ENCODE measurements around the gene A2ML1.
"Not testable (repeated sequence)": the region's sequence is repeated elsewhere in the genome, so short reads cannot be mapped to it uniquely, and the experiment has no call there.

Gene A2ML1

DNA sequence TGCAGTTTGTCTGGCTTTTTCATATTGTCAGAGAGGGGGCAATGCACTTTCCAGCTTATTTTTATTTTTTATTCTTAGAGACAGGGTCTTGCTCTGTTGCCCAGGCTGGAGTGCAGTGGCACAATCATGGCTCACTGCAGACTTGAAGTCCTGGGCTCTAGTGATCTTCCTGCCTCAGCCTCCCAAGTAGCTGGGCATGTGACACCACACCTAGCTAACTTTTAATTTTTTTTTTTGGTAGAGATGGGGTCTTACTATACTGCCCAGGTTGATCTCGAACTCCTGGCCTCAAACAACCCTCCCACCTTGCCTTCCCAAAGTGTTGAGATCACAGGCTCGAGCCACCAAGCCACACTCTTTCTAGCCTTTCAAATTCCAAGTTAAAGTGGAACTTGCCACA lies 3.9 kb upstream of the A2ML1 start:
- DNase-seq, result no peak

DNA sequence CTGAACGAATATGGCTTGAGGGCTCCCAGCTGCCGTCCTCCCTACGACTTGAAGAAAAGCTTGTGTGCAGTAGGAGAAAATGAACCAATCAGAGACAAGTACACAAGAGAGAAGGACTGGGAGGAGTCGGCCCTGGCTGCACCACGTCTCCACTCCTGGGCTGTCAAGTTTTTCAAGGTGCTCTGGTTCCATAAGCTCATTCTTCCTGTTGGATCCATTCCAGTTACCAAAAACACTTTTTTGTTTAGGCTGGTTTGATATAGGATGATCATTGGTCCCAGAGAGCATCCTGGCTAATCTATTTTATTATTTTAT lies 2.8 kb upstream of the A2ML1 start:
- no peak for DNase-seq

DNA sequence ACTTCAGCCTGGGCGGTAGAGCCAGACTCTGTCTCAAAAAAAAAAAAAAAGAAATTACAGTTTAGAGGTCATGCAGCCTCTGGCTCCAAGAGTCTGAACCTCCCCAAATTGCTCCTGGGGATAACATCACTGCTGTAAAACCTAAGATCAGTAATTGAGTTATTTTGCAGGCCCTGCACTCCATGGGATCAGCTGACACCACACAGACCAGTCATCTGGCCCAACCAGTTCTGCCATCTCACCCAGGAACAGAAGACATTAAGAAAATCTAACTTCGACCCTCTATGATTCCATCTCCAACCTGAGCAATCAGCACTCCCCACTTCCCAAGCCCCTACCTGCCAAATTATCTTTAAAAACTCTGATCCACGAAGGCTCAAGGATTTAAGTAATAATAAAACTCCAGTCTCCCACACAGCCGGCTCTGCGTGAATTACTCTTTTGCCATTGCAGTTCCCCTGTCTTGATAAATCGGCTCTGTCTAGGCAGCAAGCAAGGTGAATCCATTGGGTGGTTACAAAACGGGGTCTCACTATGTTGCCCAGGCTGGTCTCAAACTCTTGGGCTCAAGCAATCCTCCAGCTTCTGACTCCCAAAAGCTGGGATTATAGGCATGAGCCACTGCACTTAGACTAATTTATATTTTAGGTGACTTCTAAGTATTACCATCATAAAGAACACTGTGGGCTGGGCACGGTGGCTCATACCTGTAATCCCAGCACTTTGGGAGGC lies 1.6 kb upstream of the A2ML1 start:
- DNase-seq, result not testable (repeated sequence)

DNA sequence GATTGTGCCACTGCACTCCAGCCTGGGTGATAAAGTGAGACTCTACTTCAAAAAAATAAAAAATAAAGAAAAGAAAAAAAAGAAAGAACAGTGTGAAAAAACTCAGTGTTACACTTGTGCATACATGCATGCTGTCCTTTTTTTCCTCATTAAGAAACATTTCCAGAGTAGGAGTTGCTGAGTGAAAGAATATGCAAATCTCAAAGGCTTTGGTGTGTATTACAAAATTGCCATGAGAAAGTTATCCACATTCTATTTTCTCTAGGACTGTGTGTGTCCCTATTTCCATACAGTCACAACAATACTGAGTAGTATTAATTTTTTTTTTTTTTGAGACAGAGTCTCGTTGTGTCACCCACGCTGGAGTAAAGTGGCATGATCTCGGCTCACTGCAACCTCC lies 830 bp upstream of the A2ML1 start:
- no peak for DNase-seq

DNA sequence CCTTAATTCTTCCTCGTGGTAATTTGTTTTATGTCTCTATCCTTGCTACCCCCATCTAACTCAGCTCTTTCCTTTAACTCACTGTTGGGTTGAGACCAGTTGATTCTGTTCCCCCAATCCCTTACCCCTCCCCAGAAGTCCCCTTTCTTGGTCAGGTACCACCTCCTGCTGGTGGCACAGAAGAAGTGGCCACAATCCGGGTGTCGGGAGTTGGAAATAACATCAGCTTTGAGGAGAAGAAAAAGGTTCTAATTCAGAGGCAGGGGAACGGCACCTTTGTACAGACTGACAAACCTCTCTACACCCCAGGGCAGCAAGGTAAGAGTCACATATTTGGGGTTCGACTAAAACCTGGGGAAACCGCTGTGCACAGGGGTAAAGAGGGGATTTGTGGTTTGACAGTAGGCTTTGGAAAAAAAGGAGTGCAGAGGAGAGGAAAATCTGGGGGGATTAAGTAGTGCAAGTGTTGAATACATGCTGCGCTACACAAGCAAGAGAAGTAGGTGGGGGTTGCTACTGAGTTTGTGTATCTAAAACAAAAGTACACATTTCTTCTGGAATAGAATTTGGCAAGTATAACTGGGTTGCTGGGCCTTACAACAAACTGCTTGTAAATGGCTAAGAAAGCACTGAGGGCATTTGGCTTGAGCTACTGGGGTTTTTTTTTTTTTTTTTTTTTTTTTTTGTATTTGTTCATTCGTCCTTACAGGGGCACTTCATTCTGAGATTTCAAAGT lies 1.3 kb downstream of the A2ML1 start:
- DNase-seq, result no peak

DNA sequence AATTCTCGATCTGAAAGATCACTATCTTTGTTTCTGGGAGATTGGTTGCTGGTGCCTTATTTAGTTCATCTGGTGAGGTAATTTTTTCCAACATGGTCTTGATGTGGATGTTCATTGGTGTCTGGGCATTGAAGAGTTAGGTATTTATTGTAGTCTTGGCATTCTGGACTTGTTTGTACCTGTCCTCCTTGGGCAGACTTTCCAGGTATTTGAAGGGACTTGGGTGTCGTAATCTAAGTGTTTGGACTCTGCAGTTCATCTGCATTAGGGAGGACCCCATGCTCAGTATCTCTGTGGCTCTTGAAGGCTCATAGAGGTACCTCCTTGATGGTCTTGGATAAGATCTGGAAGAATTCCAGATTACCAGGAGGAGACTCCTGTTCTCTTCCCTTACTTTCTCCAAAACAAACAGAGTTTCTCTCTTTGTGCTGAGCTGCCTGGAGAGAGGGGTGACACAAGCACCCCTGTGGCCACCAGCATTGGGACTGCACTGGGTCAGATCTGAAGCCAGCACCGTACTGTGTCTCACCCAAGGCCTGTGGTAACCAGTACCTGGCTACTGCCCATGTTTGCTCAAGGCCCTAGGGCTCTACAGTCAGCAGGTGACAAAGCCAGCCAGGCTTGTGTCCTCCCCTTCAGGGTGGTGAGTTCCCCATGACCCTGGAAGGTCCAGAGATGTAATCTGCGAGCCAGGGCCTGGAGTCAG lies 5.3 kb downstream of the A2ML1 start:
- DNase-seq, result no peak

DNA sequence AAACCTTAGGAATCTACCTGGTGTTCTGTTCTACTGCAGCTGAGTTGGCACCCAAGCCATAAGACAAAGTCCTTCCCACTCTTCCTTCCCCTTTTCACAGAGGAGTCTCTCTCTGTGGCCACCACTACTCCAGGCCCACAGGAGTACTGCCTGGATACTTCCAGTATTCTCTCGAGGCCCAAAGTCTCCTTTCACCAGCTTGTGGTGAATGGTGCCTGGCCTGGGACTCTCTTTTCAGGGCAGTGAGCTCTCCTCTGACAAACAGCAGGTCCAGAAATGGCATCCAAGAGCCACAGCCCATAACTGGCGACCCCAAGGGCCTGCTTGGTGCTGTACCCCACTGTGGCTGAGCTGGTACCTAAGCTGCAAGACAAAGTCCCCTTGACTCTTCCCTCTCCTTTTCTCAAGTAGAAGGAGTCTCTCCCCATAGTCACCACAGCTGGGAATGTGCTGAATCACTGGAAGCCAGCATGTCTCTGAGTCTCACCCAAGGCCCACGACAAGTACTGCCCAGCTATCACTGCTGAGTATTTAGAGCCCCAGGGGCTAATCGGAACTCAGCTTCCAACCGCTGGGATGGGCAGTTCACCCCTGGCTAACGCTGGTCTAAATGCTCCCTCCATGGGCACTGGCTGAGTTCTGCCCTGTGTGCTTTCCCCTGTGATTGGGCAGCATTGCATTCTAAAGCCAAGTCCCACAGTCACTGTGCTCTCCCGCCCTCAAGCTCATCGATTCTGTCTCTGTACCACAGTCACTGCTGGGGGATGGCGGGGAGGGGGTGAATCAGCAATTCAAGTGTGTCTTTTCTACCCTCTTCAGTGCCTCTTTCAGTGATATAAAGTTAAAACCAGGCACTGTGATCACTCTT lies 6.1 kb downstream of the A2ML1 start:
- DNase-seq, result no peak

DNA sequence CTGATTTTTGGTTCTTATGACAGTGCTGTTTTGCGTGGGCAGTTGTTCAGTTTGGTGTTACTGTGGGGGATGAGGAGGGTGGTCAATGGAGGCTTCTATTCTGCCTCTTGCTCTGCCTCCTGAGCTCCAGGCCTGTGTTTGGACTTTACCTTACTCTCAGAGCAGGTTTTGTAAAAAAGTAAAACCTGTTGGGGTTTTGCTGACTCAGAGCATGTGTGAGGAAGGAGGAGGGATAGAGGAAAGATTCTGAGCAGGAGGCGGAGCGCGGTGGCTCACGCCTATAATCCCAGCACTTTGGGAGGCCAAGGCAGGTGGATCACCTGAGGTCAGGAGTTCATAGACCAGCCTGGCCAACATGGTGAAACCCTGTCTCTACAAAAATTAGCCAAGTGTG lies 6.7 kb downstream of the A2ML1 start:
- DNase-seq, result no peak

DNA sequence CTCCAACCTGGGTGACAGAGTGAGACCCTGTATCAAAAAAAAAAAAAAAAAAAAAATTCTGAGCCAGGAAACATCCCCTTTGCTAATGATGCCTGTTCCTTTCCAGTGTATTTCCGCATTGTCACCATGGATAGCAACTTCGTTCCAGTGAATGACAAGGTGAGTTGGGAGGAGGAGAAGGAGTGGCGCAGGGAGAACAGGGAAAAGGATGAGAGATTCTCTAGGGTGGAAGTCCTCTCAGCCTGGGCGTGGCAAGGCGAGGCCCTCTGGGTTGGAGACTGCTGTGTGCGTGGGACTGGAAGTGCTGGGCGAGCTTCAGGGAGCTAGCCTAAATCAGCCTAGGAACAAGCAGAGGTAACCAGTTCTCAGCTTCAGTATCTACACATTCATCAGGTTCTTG lies 7.2 kb downstream of the A2ML1 start:
- no peak for DNase-seq

DNA sequence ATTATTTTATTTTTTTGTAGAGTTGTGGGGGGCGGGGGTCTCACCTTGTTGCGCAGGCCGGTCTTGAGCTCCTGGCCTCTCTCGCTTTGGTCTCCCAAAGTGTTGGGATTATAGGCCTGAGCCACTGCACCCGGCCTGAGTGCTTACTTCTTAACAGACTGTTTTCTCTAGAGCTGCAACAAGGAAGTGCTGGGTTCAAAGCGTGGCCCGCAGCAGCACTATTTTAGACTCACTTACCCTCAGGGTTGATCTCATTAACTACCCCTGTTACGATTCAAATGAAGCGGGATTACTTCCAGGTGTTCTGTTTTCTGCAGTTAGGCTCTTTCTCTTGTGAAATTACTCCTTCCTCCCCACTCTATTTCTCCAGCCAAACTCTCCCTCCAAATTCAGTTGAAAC lies 8.7 kb downstream of the A2ML1 start:
- no peak for DNase-seq

DNA sequence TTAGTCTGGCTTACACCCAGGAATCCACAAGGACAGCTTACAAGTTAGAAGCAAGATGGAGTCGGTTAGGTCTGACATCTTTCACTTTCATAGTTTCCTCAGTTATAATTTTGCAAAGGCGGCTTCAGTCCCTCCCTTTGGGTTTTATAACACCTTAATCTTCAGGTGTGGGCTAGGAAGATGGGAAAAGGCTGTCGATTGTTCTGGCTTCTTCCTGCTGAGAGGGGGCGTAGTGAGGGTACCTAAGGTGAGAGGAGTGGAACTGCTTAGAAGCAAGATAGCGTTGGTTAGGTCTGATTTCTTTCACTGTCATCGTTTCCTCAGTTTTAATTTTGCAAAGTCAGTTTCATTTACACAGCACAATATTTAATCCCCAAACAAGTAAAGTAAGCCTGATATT lies 10.1 kb downstream of the A2ML1 start:
- DNase-seq, result no peak

DNA sequence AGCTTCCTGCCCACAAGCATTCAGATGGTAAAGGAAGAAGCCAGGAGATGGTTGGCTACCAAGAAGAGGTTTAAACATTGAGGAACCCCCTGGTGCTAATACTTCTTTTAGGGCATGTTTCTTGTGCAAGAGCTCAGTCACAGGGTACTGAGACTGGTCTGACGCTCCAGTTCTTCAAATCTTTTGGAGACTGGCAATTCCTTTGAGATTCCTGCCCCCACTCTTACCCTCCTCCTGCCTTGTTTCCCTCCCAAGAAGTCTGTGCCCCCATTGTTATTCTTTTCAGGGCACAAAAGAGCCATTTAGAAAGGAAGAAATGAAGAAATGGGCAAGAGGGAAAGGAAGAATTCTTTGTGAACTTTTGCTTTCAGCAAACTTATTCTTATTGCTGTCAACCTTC lies 11.8 kb downstream of the A2ML1 start:
- no peak for DNase-seq

DNA sequence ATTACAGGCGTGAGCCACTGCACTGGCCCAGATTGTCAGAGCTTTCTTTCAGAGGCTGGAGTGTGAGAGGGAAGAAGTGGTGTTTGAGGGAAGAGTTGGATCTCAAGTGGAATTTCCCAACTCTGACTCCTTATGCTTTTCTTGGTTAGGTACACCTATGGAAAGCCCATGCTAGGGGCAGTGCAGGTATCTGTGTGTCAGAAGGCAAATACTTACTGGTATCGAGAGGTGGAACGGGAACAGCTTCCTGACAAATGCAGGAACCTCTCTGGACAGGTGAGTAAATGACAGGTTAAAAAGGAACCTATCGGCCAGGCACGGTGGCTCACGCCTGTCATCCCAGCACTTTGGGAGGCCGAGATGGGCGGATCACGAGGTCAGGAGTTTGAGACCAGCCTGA lies 14.9 kb downstream of the A2ML1 start:
- no peak for DNase-seq

DNA sequence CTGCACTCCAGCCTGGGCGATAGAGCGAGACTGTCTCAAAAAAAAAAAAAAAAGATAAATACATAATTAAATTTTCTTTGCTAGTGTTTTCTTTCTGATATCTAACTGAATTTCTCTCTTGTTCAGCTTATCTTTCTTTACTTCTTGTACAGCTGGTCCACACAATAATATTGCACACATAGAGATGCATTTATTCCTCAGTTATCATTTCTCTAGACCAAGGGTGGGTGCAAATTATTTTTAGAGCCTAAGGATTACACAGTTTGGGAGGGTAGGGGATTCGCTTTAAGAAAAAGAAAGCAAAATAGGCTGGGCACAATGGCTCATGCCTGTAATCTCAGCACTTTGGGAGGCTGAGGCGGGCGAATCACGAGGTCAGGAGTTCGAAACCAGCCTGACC lies 17.9 kb downstream of the A2ML1 start:
- no peak for DNase-seq

DNA sequence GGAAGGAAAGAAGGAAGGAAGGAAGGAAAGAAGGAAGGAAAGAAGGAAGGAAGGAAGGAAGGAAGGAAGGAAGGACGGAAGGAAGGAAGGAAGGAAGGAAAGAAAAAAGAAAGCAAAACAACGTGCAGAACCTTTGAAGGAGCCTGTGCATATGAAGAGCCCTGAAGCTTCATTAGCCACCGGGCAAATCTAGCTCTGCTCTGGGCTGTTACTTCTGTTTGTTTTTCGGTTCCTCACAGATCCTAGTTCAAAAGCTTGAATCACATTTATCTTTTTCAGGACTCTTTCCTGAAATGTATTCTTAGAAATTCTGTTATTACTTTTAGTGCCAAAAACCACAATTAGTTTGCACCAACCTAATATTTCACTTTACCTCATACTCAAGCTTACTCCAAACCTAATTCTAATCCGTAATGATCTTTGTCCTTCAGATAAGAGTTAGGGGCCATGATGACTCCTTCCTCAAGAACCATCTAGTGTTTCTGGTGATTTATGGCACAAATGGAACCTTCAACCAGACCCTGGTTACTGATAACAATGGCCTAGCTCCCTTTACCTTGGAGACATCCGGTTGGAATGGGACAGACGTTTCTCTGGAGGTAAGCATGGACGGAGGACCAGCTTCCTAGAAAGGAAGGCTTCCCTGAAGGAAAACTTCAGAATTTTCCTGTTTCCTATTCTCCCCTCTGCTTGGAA lies 18.7 kb downstream of the A2ML1 start:
- DNase-seq, result no peak

DNA sequence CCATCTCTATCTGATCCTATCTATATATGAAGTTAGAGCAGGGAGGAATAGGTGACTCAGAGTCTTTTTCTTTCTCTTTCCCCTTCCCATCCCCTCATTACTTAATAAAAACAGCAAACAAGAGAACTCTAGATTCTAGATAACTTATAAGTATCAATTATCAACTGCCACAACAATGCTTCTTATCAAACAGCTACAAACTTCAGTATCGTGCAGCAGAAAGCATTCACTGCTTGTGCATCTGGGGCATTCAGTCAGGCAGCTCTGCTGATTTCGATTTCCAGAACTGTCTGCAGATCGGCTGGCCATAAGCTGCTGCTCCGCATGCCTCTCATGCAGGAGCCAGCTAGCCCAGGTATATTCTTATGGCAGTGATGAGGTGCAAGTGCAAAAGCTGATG lies 19.4 kb downstream of the A2ML1 start:
- no peak for DNase-seq

DNA sequence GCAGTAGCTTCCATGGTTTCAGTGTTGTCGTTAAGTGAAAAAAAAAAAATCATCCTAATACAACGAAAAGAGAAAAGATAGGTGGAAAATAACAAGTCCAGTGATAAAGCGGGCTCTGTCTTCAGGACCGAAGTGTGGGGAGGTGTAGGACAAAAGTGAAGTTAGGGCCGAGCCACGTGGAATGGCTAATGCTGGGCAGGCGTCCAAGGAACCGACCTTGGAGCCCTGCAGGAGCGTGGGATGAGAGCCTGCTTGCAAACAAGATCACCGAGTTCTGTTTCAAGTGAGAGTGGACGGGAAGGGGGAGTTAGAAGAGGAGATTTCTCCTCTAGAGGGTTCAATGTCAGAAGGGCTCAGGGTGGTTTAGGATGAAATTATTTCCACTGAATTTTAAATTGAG lies 22.2 kb downstream of the A2ML1 start:
- no peak for DNase-seq

DNA sequence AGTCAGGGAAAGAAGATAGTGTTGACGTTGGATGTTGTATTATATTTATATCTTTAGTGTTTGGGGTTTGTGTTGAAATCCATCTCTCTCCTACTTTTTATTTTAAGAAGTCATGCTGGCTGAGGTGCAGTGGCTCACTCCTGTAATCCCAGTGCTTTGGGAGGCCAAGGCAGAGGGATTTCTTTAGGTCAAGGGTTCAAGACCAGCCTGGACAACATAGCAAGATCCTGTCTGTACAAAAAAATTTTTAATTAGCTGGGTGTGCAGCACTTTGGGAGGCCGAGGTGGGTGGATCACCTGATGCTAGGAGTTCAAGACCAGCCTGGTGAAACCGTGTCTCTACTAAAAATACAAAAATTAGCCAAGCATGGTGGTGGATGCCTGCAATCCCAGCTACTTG lies 23.9 kb downstream of the A2ML1 start:
- DNase-seq, result no peak

DNA sequence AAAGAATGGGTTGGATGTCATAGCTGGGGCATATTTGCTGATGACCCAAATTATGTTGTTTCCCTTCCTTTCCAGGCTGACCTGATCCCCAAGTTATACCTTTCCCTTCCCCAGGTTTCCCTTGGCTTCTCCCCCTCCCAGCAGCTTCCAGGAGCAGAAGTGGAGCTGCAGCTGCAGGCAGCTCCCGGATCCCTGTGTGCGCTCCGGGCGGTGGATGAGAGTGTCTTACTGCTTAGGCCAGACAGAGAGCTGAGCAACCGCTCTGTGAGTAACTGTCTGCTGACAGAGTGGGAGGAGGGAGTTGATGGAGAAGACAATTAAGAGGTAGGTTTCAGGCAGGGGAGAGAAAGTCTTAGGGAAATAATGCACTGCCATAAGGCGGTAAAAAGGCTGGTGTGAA lies 25.0 kb downstream of the A2ML1 start:
- DNase-seq, result no peak

DNA sequence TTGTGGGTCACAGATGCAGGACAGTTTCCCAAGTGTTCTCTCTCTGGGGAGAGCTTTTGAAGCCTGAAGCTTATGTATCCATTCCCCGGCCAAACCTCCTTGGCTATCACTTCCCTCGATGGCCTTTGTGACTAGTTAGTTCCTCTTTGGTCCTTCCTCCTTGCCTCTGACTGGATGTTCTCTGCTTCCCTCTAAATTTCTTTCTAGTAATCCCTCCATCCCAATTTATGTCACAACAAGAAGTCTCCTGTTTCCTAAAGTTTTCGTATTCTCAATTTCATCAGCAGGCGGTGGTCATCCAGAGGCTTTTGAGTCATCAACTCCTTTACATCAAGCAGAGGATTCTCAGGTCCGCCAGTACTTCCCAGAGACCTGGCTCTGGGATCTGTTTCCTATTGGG lies 27.5 kb downstream of the A2ML1 start:
- DNase-seq, result no peak

DNA sequence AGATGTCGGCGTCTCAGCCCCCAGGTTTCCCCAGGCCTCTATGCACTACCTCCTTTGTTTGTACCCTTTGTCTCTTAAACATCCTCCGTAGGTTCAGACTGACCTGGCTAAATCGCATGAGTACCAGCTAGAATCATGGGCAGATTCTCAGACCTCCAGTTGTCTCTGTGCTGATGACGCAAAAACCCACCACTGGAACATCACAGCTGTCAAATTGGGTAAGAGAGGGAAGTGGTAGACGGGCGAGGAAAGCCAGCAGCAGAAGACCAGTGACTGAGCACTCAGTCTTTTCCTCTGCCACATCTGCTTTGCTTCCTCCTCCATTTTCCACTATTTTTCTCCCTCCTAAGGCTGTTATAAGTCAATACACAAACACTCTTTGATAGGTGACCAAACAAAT lies 29.7 kb downstream of the A2ML1 start:
- no peak for DNase-seq

DNA sequence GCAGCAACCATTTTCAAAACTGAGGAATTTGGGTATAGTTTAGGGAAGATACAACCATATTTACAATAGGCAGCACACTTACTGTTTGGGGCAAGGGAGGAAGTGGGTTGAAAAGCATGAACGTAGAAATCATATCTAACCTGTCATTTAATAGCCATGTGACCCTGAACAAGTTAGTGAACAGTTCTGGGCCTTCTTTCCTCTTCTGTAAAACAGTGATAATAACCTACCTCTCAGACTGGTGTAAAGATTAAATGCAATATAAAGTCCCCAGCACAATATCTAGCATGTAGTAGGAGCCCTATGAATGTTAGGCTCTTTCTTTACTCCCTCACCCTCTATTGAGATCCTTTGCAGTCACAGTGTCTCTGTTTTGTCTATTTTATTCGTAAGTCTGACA lies 33.5 kb downstream of the A2ML1 start:
- DNase-seq, result no peak

DNA sequence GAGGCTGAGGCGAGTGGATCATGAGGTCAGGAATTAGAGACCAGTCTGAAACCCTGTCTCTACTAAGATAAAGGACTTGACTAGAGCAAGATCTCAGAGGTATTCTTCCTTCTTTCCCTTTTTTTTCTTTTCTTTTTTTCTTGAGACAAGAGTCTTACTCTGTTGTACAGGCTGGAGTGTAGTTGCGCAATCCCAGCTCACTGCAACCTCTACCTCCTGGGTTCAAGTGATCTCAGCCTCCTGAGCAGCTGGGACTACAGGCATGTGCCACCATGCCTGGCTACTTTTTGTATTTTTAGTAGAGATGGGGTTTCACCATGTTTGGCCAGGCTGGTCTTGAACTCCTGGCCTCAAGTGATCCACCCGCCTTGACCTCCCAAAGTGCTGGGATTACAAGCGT lies 37.0 kb downstream of the A2ML1 start:
- not testable (repeated sequence) for DNase-seq
